BLaER1 (cell line): Measurements from ENCODE around the gene HEBP1.

ENCODE experiments used
- H3K27ac ChIP-seq: shearing (Covaris generic); formaldehyde crosslinking; 2 replicates; pipeline ENCODE4 v1.8.1; 2022
- H3K27me3 ChIP-seq: shearing (Covaris generic); formaldehyde crosslinking; 2 replicates; pipeline ENCODE4 v1.8.1; 2022
- H3K36me3 ChIP-seq: shearing (Covaris generic); formaldehyde crosslinking; 2 replicates; pipeline ENCODE4 v1.8.1; 2022
- H3K4me1 ChIP-seq: shearing (Covaris generic); formaldehyde crosslinking; 2 replicates; pipeline ENCODE4 v1.8.1; 2022
- H3K4me2 ChIP-seq: shearing (Covaris generic); formaldehyde crosslinking; 2 replicates; pipeline ENCODE4 v1.8.1; 2022
- H3K4me3 ChIP-seq: shearing (Covaris generic); formaldehyde crosslinking; 2 replicates; pipeline ENCODE4 v1.8.1; 2022
- H3K9ac ChIP-seq: shearing (Covaris generic); formaldehyde crosslinking; 2 replicates; pipeline ENCODE4 v1.8.1; 2022
- H3K9me3 ChIP-seq: shearing (Covaris generic); formaldehyde crosslinking; 2 replicates; pipeline ENCODE4 v1.8.1; 2022
- H4K20me1 ChIP-seq: shearing (Covaris generic); formaldehyde crosslinking; 2 replicates; pipeline ENCODE4 v1.8.1; 2022
- Cebpa-rat ChIP-seq: shearing (Covaris generic); IDR thresholded peaks from 2 replicates; pipeline ENCODE4 v1.8.1; 2022

The HEBP1 gene

GRCh38 chr12:12926571-12927071, 73.4 kb downstream of the HEBP1 start:
- no peak overlapping the region for H3K4me3 ChIP-seq

GRCh38 chr12:12925388-12925787, 74.7 kb downstream of the HEBP1 start:
- no peak overlapping the region for H3K4me2 ChIP-seq
- no peaks in the 10 kb centered on the region for H4K20me1 ChIP-seq
- no peak overlapping the region for H3K27ac ChIP-seq
- peaks cover 6% of the 10 kb centered on the region; the same call in 1 of the 2 replicates for H3K4me1 ChIP-seq
- no peaks in the 10 kb centered on the region for H3K36me3 ChIP-seq
- H3K9me3 ChIP-seq, result peaks cover 7% of the 10 kb centered on the region
- TF ChIP-seq Cebpa-rat, result no peak
- H3K27me3 ChIP-seq, result no peaks in the 10 kb centered on the region
- no peak overlapping the region for H3K9ac ChIP-seq
- no peak overlapping the region for H3K4me3 ChIP-seq

More at GRCh38 chr12:12926571-12927071, 73.4 kb downstream of the HEBP1 start:
- H3K4me2 ChIP-seq, result no peak overlapping the region
- no peak overlapping the region for H3K27ac ChIP-seq
- no peaks in the 10 kb centered on the region for H4K20me1 ChIP-seq
- H3K4me1 ChIP-seq, result peaks cover 6% of the 10 kb centered on the region; the same call in 1 of the 2 replicates
- H3K36me3 ChIP-seq, result no peaks in the 10 kb centered on the region
- no peak for TF ChIP-seq Cebpa-rat
- peaks cover 7% of the 10 kb centered on the region for H3K9me3 ChIP-seq
- H3K9ac ChIP-seq, result no peak overlapping the region
- H3K27me3 ChIP-seq, result no peaks in the 10 kb centered on the region
